ENCODE data around the gene ACP2. TPM values are rescaled to one million over a fixed set of nuclear protein-coding genes. Genes with fewer than 3 reads are reported as not detected.

The ACP2 gene
- total RNA-seq, 1 donor = 32.2 TPM

DNA sequence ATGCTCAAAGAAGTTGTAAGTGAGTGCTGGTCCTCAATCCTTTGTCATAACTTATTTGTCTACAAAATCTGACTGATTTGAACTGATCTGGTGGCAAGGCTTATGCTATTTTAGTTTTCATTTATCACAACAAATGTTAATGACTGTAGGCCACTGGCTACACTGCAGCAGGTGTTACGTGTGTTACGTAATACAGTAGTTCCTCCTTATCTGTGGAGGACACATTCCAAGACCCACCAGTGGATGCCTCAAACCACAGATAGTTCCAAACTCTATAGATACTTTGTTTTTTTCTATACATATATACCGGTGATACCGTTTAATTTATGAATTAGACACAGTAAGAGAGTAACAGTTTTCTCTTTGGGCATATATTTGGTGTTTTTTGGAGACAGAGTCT is 28.3 kb upstream of the ACP2 start:
- H3K27me3 ChIP-seq (ENCODE audit: insufficient read depth, low read length) = no peaks in the 10 kb centered on the region
- no peak overlapping the region for H3K27ac ChIP-seq (ENCODE audit: low read depth, low read length)
- no peaks in the 10 kb centered on the region for H3K9me3 ChIP-seq (ENCODE audit: low read depth, low read length)
- no peak for DNase-seq (ENCODE audit: insufficient read length, low spot score, missing footprints)
- peaks cover 65% of the 10 kb centered on the region for H3K36me3 ChIP-seq (ENCODE audit: insufficient read depth, low read length)
- TF ChIP-seq, protein P1, sequence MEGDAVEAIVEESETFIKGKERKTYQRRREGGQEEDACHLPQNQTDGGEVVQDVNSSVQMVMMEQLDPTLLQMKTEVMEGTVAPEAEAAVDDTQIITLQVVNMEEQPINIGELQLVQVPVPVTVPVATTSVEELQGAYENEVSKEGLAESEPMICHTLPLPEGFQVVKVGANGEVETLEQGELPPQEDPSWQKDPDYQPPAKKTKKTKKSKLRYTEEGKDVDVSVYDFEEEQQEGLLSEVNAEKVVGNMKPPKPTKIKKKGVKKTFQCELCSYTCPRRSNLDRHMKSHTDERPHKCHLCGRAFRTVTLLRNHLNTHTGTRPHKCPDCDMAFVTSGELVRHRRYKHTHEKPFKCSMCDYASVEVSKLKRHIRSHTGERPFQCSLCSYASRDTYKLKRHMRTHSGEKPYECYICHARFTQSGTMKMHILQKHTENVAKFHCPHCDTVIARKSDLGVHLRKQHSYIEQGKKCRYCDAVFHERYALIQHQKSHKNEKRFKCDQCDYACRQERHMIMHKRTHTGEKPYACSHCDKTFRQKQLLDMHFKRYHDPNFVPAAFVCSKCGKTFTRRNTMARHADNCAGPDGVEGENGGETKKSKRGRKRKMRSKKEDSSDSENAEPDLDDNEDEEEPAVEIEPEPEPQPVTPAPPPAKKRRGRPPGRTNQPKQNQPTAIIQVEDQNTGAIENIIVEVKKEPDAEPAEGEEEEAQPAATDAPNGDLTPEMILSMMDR (IDR thresholded peaks at IDR 0.05; ENCODE audit: extremely low read depth, low read depth, low read length) = no peak
- no peak overlapping the region for H3K4me2 ChIP-seq (ENCODE audit: insufficient read depth, low read length)
- no peak overlapping the region for H2AFZ ChIP-seq (ENCODE audit: low read length)
- H4K20me1 ChIP-seq (ENCODE audit: insufficient read depth, low read length) = peaks cover 30% of the 10 kb centered on the region
- no peaks in the 10 kb centered on the region for H3K4me1 ChIP-seq (ENCODE audit: insufficient read depth, low read length)
- no peak overlapping the region for H3K4me3 ChIP-seq (ENCODE audit: insufficient read depth, low read length)
- peaks cover 36% of the 10 kb centered on the region for H3K79me2 ChIP-seq (ENCODE audit: insufficient read depth, low read length)

DNA sequence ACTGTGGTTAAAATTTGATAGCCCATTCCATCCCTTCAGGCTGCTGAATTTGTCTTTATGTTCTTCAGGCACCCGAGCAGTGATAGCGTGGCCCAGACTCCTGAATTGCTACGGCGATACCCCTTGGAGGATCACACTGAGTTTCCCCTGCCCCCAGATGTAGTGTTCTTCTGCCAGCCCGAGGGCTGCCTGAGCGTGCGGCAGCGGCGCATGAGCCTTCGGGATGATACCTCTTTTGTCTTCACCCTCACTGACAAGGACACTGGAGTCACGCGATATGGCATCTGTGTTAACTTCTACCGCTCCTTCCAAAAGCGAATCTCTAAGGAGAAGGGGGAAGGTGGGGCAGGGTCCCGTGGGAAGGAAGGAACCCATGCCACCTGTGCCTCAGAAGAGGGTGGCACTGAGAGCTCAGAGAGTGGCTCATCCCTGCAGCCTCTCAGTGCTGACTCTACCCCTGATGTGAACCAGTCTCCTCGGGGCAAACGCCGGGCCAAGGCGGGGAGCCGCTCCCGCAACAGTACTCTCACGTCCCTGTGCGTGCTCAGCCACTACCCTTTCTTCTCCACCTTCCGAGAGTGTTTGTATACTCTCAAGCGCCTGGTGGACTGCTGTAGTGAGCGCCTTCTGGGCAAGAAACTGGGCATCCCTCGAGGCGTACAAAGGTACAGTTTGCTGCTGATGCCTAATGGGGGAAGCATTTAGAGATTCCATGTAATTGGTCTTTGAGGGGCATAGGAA is 26.1 kb upstream of the ACP2 start:
- no peak overlapping the region for H3K27ac ChIP-seq (ENCODE audit: low read depth, low read length)
- H4K20me1 ChIP-seq (ENCODE audit: insufficient read depth, low read length) = peaks cover 45% of the 10 kb centered on the region
- H3K4me2 ChIP-seq (ENCODE audit: insufficient read depth, low read length) = no peak overlapping the region
- H3K4me3 ChIP-seq (ENCODE audit: insufficient read depth, low read length) = no peak overlapping the region
- H3K9me3 ChIP-seq (ENCODE audit: low read depth, low read length) = no peaks in the 10 kb centered on the region
- H2AFZ ChIP-seq (ENCODE audit: low read length) = no peak overlapping the region
- no peak for DNase-seq (ENCODE audit: insufficient read length, low spot score, missing footprints)
- peaks cover 50% of the 10 kb centered on the region for H3K36me3 ChIP-seq (ENCODE audit: insufficient read depth, low read length)
- no peaks in the 10 kb centered on the region for H3K27me3 ChIP-seq (ENCODE audit: insufficient read depth, low read length)
- H3K79me2 ChIP-seq (ENCODE audit: insufficient read depth, low read length) = peaks cover 52% of the 10 kb centered on the region
- H3K4me1 ChIP-seq (ENCODE audit: insufficient read depth, low read length) = peaks cover 9% of the 10 kb centered on the region
- TF ChIP-seq, protein P1 (IDR thresholded peaks at IDR 0.05; ENCODE audit: extremely low read depth, low read depth, low read length) = no peak

DNA sequence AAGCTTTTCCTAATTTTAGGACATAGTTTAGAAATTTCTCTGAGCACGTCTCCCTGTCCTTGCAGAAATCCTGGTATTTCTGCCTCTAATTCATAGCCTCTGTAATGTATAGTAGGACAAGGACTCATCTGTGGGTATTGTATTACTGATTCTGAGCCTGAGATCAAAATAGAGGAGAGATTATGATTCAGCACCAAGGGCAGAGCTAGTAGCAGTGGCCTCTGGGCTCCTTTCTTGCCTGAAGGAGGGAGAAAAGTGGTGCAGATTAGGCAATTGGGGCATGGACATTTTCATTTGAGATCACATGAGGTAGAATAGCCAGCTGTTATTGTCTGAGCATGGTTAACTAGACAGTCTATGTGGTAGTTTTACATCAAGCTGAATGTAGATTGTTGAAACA is 24.1 kb upstream of the ACP2 start:
- Histone ChIP-seq H3K4me3 (ENCODE audit: insufficient read depth, low read length) (no peak overlapping the region), H4K20me1 (ENCODE audit: insufficient read depth, low read length) (peaks cover 45% of the 10 kb centered on the region), H2AFZ (ENCODE audit: low read length) (no peak overlapping the region), H3K27me3 (ENCODE audit: insufficient read depth, low read length) (no peaks in the 10 kb centered on the region), H3K27ac (ENCODE audit: low read depth, low read length) (no peak overlapping the region), H3K4me2 (ENCODE audit: insufficient read depth, low read length) (no peak overlapping the region), H3K79me2 (ENCODE audit: insufficient read depth, low read length) (peaks cover 52% of the 10 kb centered on the region), H3K9me3 (ENCODE audit: low read depth, low read length) (no peaks in the 10 kb centered on the region), H3K36me3 (ENCODE audit: insufficient read depth, low read length) (peaks cover 34% of the 10 kb centered on the region), H3K4me1 (ENCODE audit: insufficient read depth, low read length) (peaks cover 23% of the 10 kb centered on the region)
- peak; percentile 92 for DNase-seq (ENCODE audit: insufficient read length, low spot score, missing footprints)
- TF ChIP-seq, protein P1 (IDR thresholded peaks at IDR 0.05; ENCODE audit: extremely low read depth, low read depth, low read length) = no peak

DNA sequence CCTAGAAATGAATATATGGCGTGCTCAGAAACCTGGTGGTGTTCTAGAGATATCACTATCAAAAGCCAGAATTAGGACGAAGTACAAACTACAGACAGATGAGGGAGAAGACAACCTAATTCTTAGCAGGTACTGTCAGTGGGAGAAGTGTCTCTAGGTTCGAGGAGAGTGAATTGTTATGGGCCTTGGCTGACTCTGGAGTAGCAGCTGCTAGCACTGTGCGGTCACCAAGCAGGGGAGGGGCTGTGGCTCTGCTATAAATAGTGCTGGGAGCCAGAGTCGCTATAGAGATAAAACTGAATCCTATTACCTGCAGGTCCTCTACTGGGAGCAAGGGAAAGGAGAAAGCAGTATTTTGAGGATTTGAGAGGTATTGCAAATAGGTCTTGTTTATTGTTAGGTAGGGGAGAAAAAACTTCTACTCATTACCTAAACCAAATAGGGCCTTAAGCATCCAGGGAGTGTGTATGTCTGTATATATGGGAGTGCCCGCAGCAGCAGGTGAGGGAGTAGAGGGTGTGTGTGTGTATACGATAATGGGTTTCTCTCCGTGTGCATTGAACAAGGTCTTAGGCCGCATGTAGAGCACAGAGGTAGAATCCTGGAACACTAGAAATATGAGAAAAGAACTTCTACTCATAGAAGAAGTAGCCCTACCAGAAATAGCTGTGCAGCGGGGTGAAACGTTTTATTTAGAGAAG is 23.5 kb upstream of the ACP2 start:
- TF ChIP-seq, protein P1 (IDR thresholded peaks at IDR 0.05; ENCODE audit: extremely low read depth, low read depth, low read length) = no peak
- H3K9me3 ChIP-seq (ENCODE audit: low read depth, low read length) = no peaks in the 10 kb centered on the region
- no peak for DNase-seq (ENCODE audit: insufficient read length, low spot score, missing footprints)
- no peak overlapping the region for H3K27ac ChIP-seq (ENCODE audit: low read depth, low read length)
- peaks cover 45% of the 10 kb centered on the region for H4K20me1 ChIP-seq (ENCODE audit: insufficient read depth, low read length)
- no peak overlapping the region for H3K4me2 ChIP-seq (ENCODE audit: insufficient read depth, low read length)
- H3K36me3 ChIP-seq (ENCODE audit: insufficient read depth, low read length) = peaks cover 28% of the 10 kb centered on the region
- no peaks in the 10 kb centered on the region for H3K27me3 ChIP-seq (ENCODE audit: insufficient read depth, low read length)
- peaks cover 52% of the 10 kb centered on the region for H3K79me2 ChIP-seq (ENCODE audit: insufficient read depth, low read length)
- peaks cover 23% of the 10 kb centered on the region for H3K4me1 ChIP-seq (ENCODE audit: insufficient read depth, low read length)
- H2AFZ ChIP-seq (ENCODE audit: low read length) = no peak overlapping the region
- H3K4me3 ChIP-seq (ENCODE audit: insufficient read depth, low read length) = no peak overlapping the region

Measured in osteoblast (primary cell).